CD14-positive monocyte (primary cell): ENCODE measurements around the gene NIN. TPM values are rescaled to one million over a fixed set of nuclear protein-coding genes. Genes with fewer than 3 reads are reported as not detected.

ENCODE experiments used
- DNase-seq, 3 donors: peaks; one replicate each; pipeline ENCODE4 v3.0.0-alpha.2; 2011 to 2022
- H2AFZ ChIP-seq: 2 replicates; pipeline ENCODE4 v1.6.0; 2012; ENCODE audit warnings: mild to moderate bottlenecking, low read depth, low read length, inconsistent platforms; ENCODE audit not compliant: insufficient read depth, poor library complexity, severe bottlenecking
- H3K27ac ChIP-seq, 2 donors: 1 replicate in 1 of 2; 2 replicates in 1 of 2; pipeline ENCODE4 v1.5.1; 2012 to 2013; ENCODE audit warnings: low read length in 2 of 2, control low read depth in 1 of 2, inconsistent platforms in 1 of 2, low read depth in 1 of 2, mild to moderate bottlenecking in 1 of 2
- H3K27me3 ChIP-seq, 2 donors: one replicate each; pipeline versions ENCODE4 v1.6.0 to v1.6.1; 2011 to 2013; ENCODE audit warnings: low read length in 2 of 2; ENCODE audit not compliant: control insufficient read depth in 2 of 2, insufficient read depth in 2 of 2
- H3K36me3 ChIP-seq, 2 donors: replicated peaks in 1 of 2; 1 replicate in 1 of 2; 2 replicates in 1 of 2; pipeline versions ENCODE4 v1.5.1 to v1.6.1; 2012 to 2013; ENCODE audit warnings: low read length in 2 of 2, control low read depth in 1 of 2, inconsistent platforms in 1 of 2, mild to moderate bottlenecking in 1 of 2; ENCODE audit not compliant: insufficient read depth in 2 of 2, control insufficient read depth in 1 of 2
- H3K4me1 ChIP-seq, 2 donors: 1 replicate in 1 of 2; 2 replicates in 1 of 2; pipeline versions ENCODE4 v1.5.1 to v1.6.1; 2012 to 2013; ENCODE audit warnings: low read length in 2 of 2, control low read depth in 1 of 2, inconsistent platforms in 1 of 2, mild to moderate bottlenecking in 1 of 2, moderate library complexity in 1 of 2; ENCODE audit not compliant: insufficient read depth in 2 of 2, control insufficient read depth in 1 of 2
- H3K4me2 ChIP-seq: replicated peaks from 2 replicates; pipeline ENCODE3; 2012; ENCODE audit warnings: low read length, moderate library complexity, mild to moderate bottlenecking; ENCODE audit not compliant: poor library complexity, severe bottlenecking; ENCODE audit errors: extremely low read depth
- H3K4me3 ChIP-seq, 3 experiments: fragments of 200-600 bp in 1 of 3; sonication (generic) in 1 of 3; replicated peaks in 1 of 3; 1 replicate in 2 of 3; 2 replicates in 1 of 3; pipeline ENCODE4 v1.5.1; 2011 to 2013; ENCODE audit warnings: low read length in 3 of 3, mild to moderate bottlenecking in 3 of 3, control low read depth in 2 of 3, low read depth in 2 of 3, inconsistent platforms in 1 of 3, moderate library complexity in 1 of 3
- H3K79me2 ChIP-seq: 2 replicates; pipeline ENCODE4 v1.6.0; 2012; ENCODE audit warnings: mild to moderate bottlenecking, control low read depth, inconsistent platforms, low read length, moderate library complexity; ENCODE audit not compliant: insufficient read depth
- H3K9ac ChIP-seq: 2 replicates; pipeline ENCODE4 v1.6.0; 2017; ENCODE audit warnings: low read length, mild to moderate bottlenecking; ENCODE audit not compliant: insufficient read depth, poor library complexity, severe bottlenecking
- H3K9me3 ChIP-seq, 2 donors: replicated peaks in 1 of 2; 1 replicate in 1 of 2; 2 replicates in 1 of 2; pipeline versions ENCODE4 v1.5.1 to v1.6.1; 2012 to 2013; ENCODE audit warnings: low read length in 2 of 2, control low read depth in 1 of 2; ENCODE audit not compliant: control insufficient read depth in 1 of 2, insufficient read depth in 1 of 2
- H4K20me1 ChIP-seq: 2 replicates; pipeline ENCODE4 v1.6.0; 2012; ENCODE audit warnings: mild to moderate bottlenecking, low read length, control low read depth, moderate library complexity; ENCODE audit not compliant: insufficient read depth
- H3K27ac Mint-ChIP-seq, 7 donors: one replicate each; pipeline ENCODE4 v1.8.0; 2020; ENCODE audit warnings: mild to moderate bottlenecking in 7 of 7, mixed read lengths in 7 of 7, moderate library complexity in 6 of 7, inconsistent platforms in 2 of 7
- H3K27me3 Mint-ChIP-seq, 3 donors: one replicate each; pipeline ENCODE4 v1.8.0; 2021 to 2022; ENCODE audit warnings: low read depth in 3 of 3, mild to moderate bottlenecking in 3 of 3, mixed read lengths in 3 of 3, moderate library complexity in 3 of 3, inconsistent platforms in 1 of 3
- H3K36me3 Mint-ChIP-seq, 2 donors: one replicate each; pipeline ENCODE4 v1.8.0; 2020; ENCODE audit warnings: mixed read lengths in 2 of 2, inconsistent platforms in 1 of 2, mild to moderate bottlenecking in 1 of 2
- H3K4me1 Mint-ChIP-seq: one replicate; pipeline ENCODE4 v1.8.0; 2020; ENCODE audit warnings: mild to moderate bottlenecking, mixed read lengths
- H3K4me3 Mint-ChIP-seq, 2 donors: one replicate each; pipeline ENCODE4 v1.8.0; 2020; ENCODE audit warnings: mild to moderate bottlenecking in 2 of 2, mixed read lengths in 2 of 2, moderate library complexity in 1 of 2
- H3K9me3 Mint-ChIP-seq, 7 donors: one replicate each; pipeline ENCODE4 v1.8.0; 2020 to 2022; ENCODE audit warnings: mixed read lengths in 7 of 7, mild to moderate bottlenecking in 6 of 7, moderate library complexity in 6 of 7, inconsistent platforms in 2 of 7
- CTCF ChIP-seq: fragments of 200-600 bp; IDR thresholded peaks from one replicate; pipeline ENCODE4 v1.8.0; 2022; ENCODE audit warnings: antibody characterized with exemption, mild to moderate bottlenecking
- whole genome bisulfite sequencing: methylation state at CpG from one replicate; pipeline ENCODE4 v1.1.5; 2013; ENCODE audit warnings: missing lambda C conversion rate; ENCODE audit not compliant: insufficient coverage; 5-methylcytosine and 5-hydroxymethylcytosine counted together
- intact Hi-C, 2 donors: fragments of 100-400 bp; cut with micrococcal nuclease; formaldehyde crosslinking; loops; one replicate each; pipeline versions ENCODE4 v1.15.0 to v1.15.1; 2023
- polyA plus RNA-seq, 3 donors: library from polyadenylated mRNA; depleted of rRNA in 1 of 3; unstranded in 2 of 3; stranded (reverse) in 1 of 3; fragments of 300-500 nt in 2 of 3; fragments of >200 nt in 1 of 3; fragmentation: Illumina TruSeq in 2 of 3; gene quantifications; 1 replicate in 2 of 3; 2 replicates in 1 of 3; pipeline ENCODE4 v1.2.3, GENCODE V29; 2012 to 2021

The NIN gene
- polyA plus RNA-seq, 3 donors, result 15.3 to 29.1 (median 26.5) TPM

DNA sequence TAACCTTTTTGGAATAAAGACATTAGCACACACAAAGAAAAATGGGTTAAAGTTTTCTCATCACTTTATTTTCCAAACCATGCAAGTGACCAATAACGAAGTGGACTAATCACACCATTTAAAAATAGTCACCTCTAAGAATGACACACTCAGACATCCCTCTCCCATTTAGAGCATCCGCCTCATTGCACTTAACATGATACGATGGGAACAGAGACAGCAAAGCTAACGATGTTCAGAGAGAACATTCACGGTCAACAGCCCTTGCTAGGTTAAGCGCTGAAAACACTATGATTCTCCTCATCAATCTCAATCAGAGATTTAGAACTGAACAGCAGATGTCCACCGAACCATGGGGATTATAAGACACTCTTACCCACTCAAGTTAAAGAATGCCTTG, 35.8 kb downstream of the NIN start:
- H3K4me1 ChIP-seq, result peaks cover under 1 to 6% of the 10 kb centered on the region in 2 donors
- peaks cover 41 to 91% of the 10 kb centered on the region in 2 donors for H3K36me3 ChIP-seq
- DNase-seq, result no peak
- Mint-ChIP-seq H3K4me1 (peaks cover 20% of the 10 kb centered on the region), H3K9me3 (no peaks in the 10 kb centered on the region), H3K27me3 (no peaks in the 10 kb centered on the region), H3K4me3 (no peak overlapping the region), H3K36me3 (peaks cover 71 to 72% of the 10 kb centered on the region in 2 donors), H3K27ac (no peak overlapping the region)
- H2AFZ ChIP-seq, result no peak overlapping the region
- peaks cover 92% of the 10 kb centered on the region for H4K20me1 ChIP-seq
- H3K79me2 ChIP-seq, result peaks cover 70% of the 10 kb centered on the region
- intact Hi-C loops, result loop anchor here (2.0 to 10.0 kb wide), 2 partner anchors 50 to 76 kb away; no protein-coding TSS in a partner anchor
- WGBS, result 95% methylated on average over 7 of the region's 7 CpGs
- H3K27me3 ChIP-seq, result no peaks in the 10 kb centered on the region
- no peak overlapping the region for H3K9ac ChIP-seq
- no peaks in the 10 kb centered on the region for H3K9me3 ChIP-seq
- no peak overlapping the region for H3K4me3 ChIP-seq
- H3K4me2 ChIP-seq, result no peak overlapping the region
- TF ChIP-seq CTCF, result no peak
- peak overlapping the region in 1 of 2 donors; percentile 47 for H3K27ac ChIP-seq

GRCh38 chr14:50794068-50794645, 36.8 kb downstream of the NIN start:
- Mint-ChIP-seq H3K36me3 (peaks cover 72 to 78% of the 10 kb centered on the region in 2 donors), H3K9me3 (peaks cover 0 to 2% (median 0%) of the 10 kb centered on the region in 7 donors), H3K27me3 (no peaks in the 10 kb centered on the region), H3K4me3 (no peak overlapping the region), H3K4me1 (peaks cover 15% of the 10 kb centered on the region), H3K27ac (peak overlapping the region in 2 of 7 donors; percentile 34 to 42)
- intact Hi-C loops, result loop anchor here (2.0 to 10.0 kb wide), 2 partner anchors 51 to 77 kb away; no protein-coding TSS in a partner anchor
- Histone ChIP-seq H4K20me1 (peaks cover 86% of the 10 kb centered on the region), H3K9me3 (no peaks in the 10 kb centered on the region), H3K27ac (no peak overlapping the region), H3K27me3 (no peaks in the 10 kb centered on the region), H3K4me3 (no peak overlapping the region), H3K36me3 (peaks cover 48 to 96% of the 10 kb centered on the region in 2 donors), H2AFZ (no peak overlapping the region), H3K9ac (no peak overlapping the region), H3K4me1 (peaks cover 0 to 6% of the 10 kb centered on the region in 2 donors), H3K4me2 (no peak overlapping the region), H3K79me2 (peaks cover 65% of the 10 kb centered on the region)
- 100% methylated on average over 2 of the region's 8 CpGs for WGBS
- DNase-seq, result no peak
- TF ChIP-seq CTCF, result no peak
